HG03060 (cell line): ENCODE data around the gene RAP2B.
A peak's percentile ranks its signal among the peaks of the same experiment; 100 is the strongest.
"Not testable (repeated sequence)": the region's sequence is repeated elsewhere in the genome, so short reads cannot be mapped to it uniquely, and the experiment has no call there.

Experiments
- ATAC-seq: cut with Tn5 transposase; IDR thresholded peaks from one replicate; pipeline ENCODE4 v1.9.1; 2021; ENCODE audit warnings: low read depth, moderate number of reproducible peaks; ENCODE audit not compliant: unreplicated experiment

Gene RAP2B

GRCh38 chr3:153161714-153162512 lies at the start of gene RAP2B:
Gene RAP2B (plus strand): TSS chr3:153162226. CDS start chr3:153162694, 468 bp downstream.
- peak; percentile 24 for ATAC-seq

GRCh38 chr3:153113541-153113940 lies 48.5 kb upstream of the RAP2B start:
- ATAC-seq = no peak

GRCh38 chr3:153114270-153114669 lies 47.8 kb upstream of the RAP2B start:
- ATAC-seq = not testable (repeated sequence)

GRCh38 chr3:153115326-153115725 lies 46.7 kb upstream of the RAP2B start:
- no peak for ATAC-seq

- ATAC-seq = no peak
These were observed 34.2 kb upstream of the RAP2B start for GRCh38 chr3:153127788-153128187.

GRCh38 chr3:153129426-153129825 lies 32.6 kb upstream of the RAP2B start:
- no peak for ATAC-seq

- no peak for ATAC-seq
These were observed 32.2 kb upstream of the RAP2B start for GRCh38 chr3:153129866-153130265.

GRCh38 chr3:153130312-153130977 lies 31.6 kb upstream of the RAP2B start:
- ATAC-seq = peak; percentile 97

GRCh38 chr3:153137626-153138025 lies 24.4 kb upstream of the RAP2B start:
- ATAC-seq = no peak

- ATAC-seq = peak; percentile 63
These were observed 23.5 kb upstream of the RAP2B start for GRCh38 chr3:153138276-153139210.

- no peak for ATAC-seq
These were observed 19.1 kb upstream of the RAP2B start for GRCh38 chr3:153142961-153143360.

GRCh38 chr3:153144071-153144470 lies 18.0 kb upstream of the RAP2B start:
- ATAC-seq = no peak

GRCh38 chr3:153144779-153145178 lies 17.2 kb upstream of the RAP2B start:
- no peak for ATAC-seq

GRCh38 chr3:153145454-153145853 lies 16.6 kb upstream of the RAP2B start:
- ATAC-seq = no peak

GRCh38 chr3:153146191-153147053 lies 15.6 kb upstream of the RAP2B start:
- no peak for ATAC-seq

- no peak for ATAC-seq
These were observed 11.0 kb upstream of the RAP2B start for GRCh38 chr3:153150991-153151390.

- ATAC-seq = not testable (repeated sequence)
These were observed 6.2 kb upstream of the RAP2B start for GRCh38 chr3:153155786-153156185.

- no peak for ATAC-seq
These were observed 3.8 kb upstream of the RAP2B start for GRCh38 chr3:153158189-153158588.

- ATAC-seq = no peak
These were observed 2.9 kb upstream of the RAP2B start for GRCh38 chr3:153158961-153159735.
